ENCODE results near the gene GPR162.

Gene GPR162

GRCh38 chr12:6852651-6853354 is 31.2 kb downstream of the GPR162 start:
- peak overlapping the region; percentile 76 to 96 for H3K4me3 ChIP-seq (replicated peaks in 1 of 2; ENCODE audit: low read depth in 2 of 2, low read length in 2 of 2)
- TF ChIP-seq, protein P1, sequence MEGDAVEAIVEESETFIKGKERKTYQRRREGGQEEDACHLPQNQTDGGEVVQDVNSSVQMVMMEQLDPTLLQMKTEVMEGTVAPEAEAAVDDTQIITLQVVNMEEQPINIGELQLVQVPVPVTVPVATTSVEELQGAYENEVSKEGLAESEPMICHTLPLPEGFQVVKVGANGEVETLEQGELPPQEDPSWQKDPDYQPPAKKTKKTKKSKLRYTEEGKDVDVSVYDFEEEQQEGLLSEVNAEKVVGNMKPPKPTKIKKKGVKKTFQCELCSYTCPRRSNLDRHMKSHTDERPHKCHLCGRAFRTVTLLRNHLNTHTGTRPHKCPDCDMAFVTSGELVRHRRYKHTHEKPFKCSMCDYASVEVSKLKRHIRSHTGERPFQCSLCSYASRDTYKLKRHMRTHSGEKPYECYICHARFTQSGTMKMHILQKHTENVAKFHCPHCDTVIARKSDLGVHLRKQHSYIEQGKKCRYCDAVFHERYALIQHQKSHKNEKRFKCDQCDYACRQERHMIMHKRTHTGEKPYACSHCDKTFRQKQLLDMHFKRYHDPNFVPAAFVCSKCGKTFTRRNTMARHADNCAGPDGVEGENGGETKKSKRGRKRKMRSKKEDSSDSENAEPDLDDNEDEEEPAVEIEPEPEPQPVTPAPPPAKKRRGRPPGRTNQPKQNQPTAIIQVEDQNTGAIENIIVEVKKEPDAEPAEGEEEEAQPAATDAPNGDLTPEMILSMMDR (IDR thresholded peaks at IDR 0.05; ENCODE audit: low read depth, low read length) = no peak
- DNase-seq (ENCODE audit: low read depth in 2 of 2) = peak; percentile 76 to 81

GRCh38 chr12:6853626-6854025 is 32.0 kb downstream of the GPR162 start:
- TF ChIP-seq, protein P1 (IDR thresholded peaks at IDR 0.05; ENCODE audit: low read depth, low read length) = no peak
- DNase-seq (ENCODE audit: low read depth in 2 of 2) = no peak
- H3K4me3 ChIP-seq (replicated peaks in 1 of 2; ENCODE audit: low read depth in 2 of 2, low read length in 2 of 2) = peak overlapping the region in 1 of 2 donors; percentile 96

DNA sequence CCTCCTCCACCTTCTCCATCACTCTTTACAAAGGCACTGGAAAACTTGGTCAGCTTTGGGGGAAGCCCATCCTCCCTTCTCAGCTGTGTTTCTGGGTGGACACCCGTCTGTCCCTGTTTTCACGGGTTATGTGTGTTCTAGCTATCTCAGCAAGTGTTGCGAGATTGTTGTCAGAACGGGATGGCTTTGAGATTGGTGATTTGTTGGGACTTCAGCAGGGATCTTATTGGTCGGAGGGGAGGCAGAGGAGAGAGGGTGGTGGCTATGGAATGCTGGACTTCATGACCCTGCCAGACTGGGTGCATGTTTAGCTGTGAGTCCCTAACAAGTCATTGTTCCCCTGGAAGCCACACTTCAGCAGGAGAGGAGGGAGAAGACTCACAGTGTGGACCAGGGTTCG is 32.4 kb downstream of the GPR162 start:
- TF ChIP-seq, protein P1 (IDR thresholded peaks at IDR 0.05; ENCODE audit: low read depth, low read length) = no peak
- no peak overlapping the region for H3K4me3 ChIP-seq (replicated peaks in 1 of 2; ENCODE audit: low read depth in 2 of 2, low read length in 2 of 2)
- DNase-seq (ENCODE audit: low read depth in 2 of 2) = no peak

DNA sequence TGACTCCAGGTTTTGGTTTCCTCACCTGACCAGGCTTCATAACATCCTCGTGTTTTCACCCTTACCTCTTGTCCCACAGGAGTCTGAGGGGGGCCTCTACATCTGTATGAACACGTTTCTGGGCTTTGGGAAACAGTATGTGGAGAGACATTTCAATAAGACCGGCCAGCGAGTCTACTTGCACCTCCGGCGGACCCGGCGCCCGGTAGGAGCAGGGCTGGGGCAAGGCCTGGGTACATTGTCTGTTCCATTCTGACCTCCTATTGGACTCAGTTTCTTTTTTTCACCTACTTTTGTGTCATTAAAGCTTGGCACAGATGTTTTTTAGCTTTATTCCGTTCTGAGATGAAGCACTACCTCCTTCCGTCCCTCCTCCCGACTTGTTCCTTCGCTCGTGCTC is 33.7 kb downstream of the GPR162 start:
- DNase-seq (ENCODE audit: low read depth in 2 of 2) = no peak
- TF ChIP-seq, protein P1 (IDR thresholded peaks at IDR 0.05; ENCODE audit: low read depth, low read length) = no peak
- no peak overlapping the region for H3K4me3 ChIP-seq (replicated peaks in 1 of 2; ENCODE audit: low read depth in 2 of 2, low read length in 2 of 2)

- H3K4me3 ChIP-seq (replicated peaks in 1 of 2; ENCODE audit: low read depth in 2 of 2, low read length in 2 of 2) = no peak overlapping the region
- no peak for DNase-seq (ENCODE audit: low read depth in 2 of 2)
- TF ChIP-seq, protein P1 (IDR thresholded peaks at IDR 0.05; ENCODE audit: low read depth, low read length) = no peak
These were observed 37.2 kb downstream of the GPR162 start for GRCh38 chr12:6858799-6859198.

DNA sequence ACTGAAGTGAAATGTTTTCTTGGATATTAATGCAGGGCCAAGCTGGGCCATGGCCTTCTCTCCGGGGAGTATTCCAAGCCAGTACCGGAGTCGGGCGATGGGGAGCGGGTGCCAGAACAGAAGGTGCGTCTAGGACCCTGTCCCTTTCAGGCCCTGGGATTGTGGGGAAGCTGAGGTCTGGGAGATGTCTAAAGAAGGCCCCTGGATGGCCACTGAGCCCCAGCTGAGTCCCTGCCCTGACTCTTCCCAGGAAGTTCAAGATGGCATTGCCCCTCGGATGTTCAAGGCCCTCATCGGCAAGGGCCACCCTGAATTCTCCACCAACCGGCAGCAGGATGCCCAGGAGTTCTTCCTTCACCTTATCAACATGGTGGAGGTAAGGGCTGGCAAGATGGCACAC is 38.5 kb downstream of the GPR162 start:
- no peak for DNase-seq (ENCODE audit: low read depth in 2 of 2)
- TF ChIP-seq, protein P1 (IDR thresholded peaks at IDR 0.05; ENCODE audit: low read depth, low read length) = no peak
- H3K4me3 ChIP-seq (replicated peaks in 1 of 2; ENCODE audit: low read depth in 2 of 2, low read length in 2 of 2) = no peak overlapping the region

GRCh38 chr12:6860942-6861341 is 39.3 kb downstream of the GPR162 start:
- DNase-seq (ENCODE audit: low read depth in 2 of 2) = no peak
- TF ChIP-seq, protein P1 (IDR thresholded peaks at IDR 0.05; ENCODE audit: low read depth, low read length) = no peak
- no peak overlapping the region for H3K4me3 ChIP-seq (replicated peaks in 1 of 2; ENCODE audit: low read depth in 2 of 2, low read length in 2 of 2)
